H9 (cell line): Measurements from ENCODE around the gene TSPEAR. TPM values are rescaled to one million over a fixed set of nuclear protein-coding genes. Genes with fewer than 3 reads are reported as not detected.

Experiments used
- DNase-seq: peaks from one replicate; pipeline ENCODE4 v3.0.0-alpha.2; 2017
- H2AFZ ChIP-seq: one replicate; pipeline ENCODE4 v1.6.1; 2013; ENCODE audit warnings: mild to moderate bottlenecking, low read length, control low read depth, moderate library complexity
- H2AK5ac ChIP-seq: 2 replicates; pipeline ENCODE4 v1.6.1; 2013; ENCODE audit warnings: low read length, control low read depth, mixed read lengths; ENCODE audit not compliant: insufficient read length
- H2BK120ac ChIP-seq: one replicate; pipeline ENCODE4 v1.6.1; 2013; ENCODE audit warnings: low read depth, mild to moderate bottlenecking, low read length, control low read depth, inconsistent platforms; ENCODE audit not compliant: poor library complexity, severe bottlenecking
- H2BK12ac ChIP-seq: 2 replicates; pipeline ENCODE4 v1.6.1; 2013; ENCODE audit warnings: low read length, control low read depth, mixed read lengths, low read depth; ENCODE audit not compliant: insufficient read length
- H2BK15ac ChIP-seq: 2 replicates; pipeline ENCODE4 v1.6.1; 2013; ENCODE audit warnings: low read depth, low read length, control low read depth
- H2BK20ac ChIP-seq: one replicate; pipeline ENCODE4 v1.6.1; 2013; ENCODE audit warnings: low read depth, mild to moderate bottlenecking, low read length, control low read depth, inconsistent platforms; ENCODE audit not compliant: poor library complexity, severe bottlenecking
- H2BK5ac ChIP-seq: 2 replicates; pipeline ENCODE4 v1.6.1; 2013; ENCODE audit warnings: low read length, control low read depth, mixed read lengths; ENCODE audit not compliant: insufficient read length
- H3K14ac ChIP-seq: 2 replicates; pipeline ENCODE4 v1.6.1; 2013; ENCODE audit warnings: low read length, control low read depth; ENCODE audit not compliant: insufficient read depth
- H3K18ac ChIP-seq: 2 replicates; pipeline ENCODE4 v1.6.1; 2013; ENCODE audit warnings: low read depth, mild to moderate bottlenecking, mixed read lengths, low read length, control low read depth; ENCODE audit not compliant: insufficient read length
- H3K23ac ChIP-seq: 2 replicates; pipeline ENCODE4 v1.6.1; 2013; ENCODE audit warnings: low read length, control low read depth, mixed read lengths, low read depth; ENCODE audit not compliant: insufficient read length
- H3K23me2 ChIP-seq: 2 replicates; pipeline ENCODE4 v1.6.1; 2013; ENCODE audit warnings: low read depth, mild to moderate bottlenecking, mixed read lengths, low read length, control low read depth; ENCODE audit not compliant: insufficient read length, poor library complexity, severe bottlenecking
- H3K27ac ChIP-seq: 2 replicates; pipeline ENCODE4 v1.5.1; 2013; ENCODE audit warnings: low read length, control low read depth, mixed read lengths, low read depth; ENCODE audit not compliant: insufficient read length
- H3K27me3 ChIP-seq: 2 replicates; pipeline ENCODE4 v1.6.1; 2013; ENCODE audit warnings: low read length, control low read depth, inconsistent platforms; ENCODE audit not compliant: insufficient read depth
- H3K4ac ChIP-seq: 2 replicates; pipeline ENCODE4 v1.6.1; 2013; ENCODE audit warnings: low read depth, mild to moderate bottlenecking, control low read depth, inconsistent platforms, low read length, moderate library complexity
- H3K4me1 ChIP-seq: 2 replicates; pipeline ENCODE4 v1.6.1; 2013; ENCODE audit warnings: low read length, control low read depth, inconsistent platforms; ENCODE audit not compliant: insufficient read depth
- H3K4me2 ChIP-seq: 2 replicates; pipeline ENCODE4 v1.6.1; 2013; ENCODE audit warnings: low read length, control low read depth, mixed read lengths; ENCODE audit not compliant: insufficient read length, insufficient read depth
- H3K56ac ChIP-seq: 2 replicates; pipeline ENCODE4 v1.6.1; 2013; ENCODE audit warnings: low read depth, mild to moderate bottlenecking, mixed read lengths, low read length, control low read depth; ENCODE audit not compliant: insufficient read length
- H3K79me1 ChIP-seq: 2 replicates; pipeline ENCODE4 v1.6.1; 2013; ENCODE audit warnings: low read depth, mild to moderate bottlenecking, moderate library complexity, low read length, control low read depth, inconsistent platforms; ENCODE audit not compliant: insufficient read depth, poor library complexity, severe bottlenecking
- H3K79me2 ChIP-seq: 2 replicates; pipeline ENCODE4 v1.6.1; 2013; ENCODE audit warnings: low read length, control low read depth, inconsistent platforms; ENCODE audit not compliant: insufficient read depth
- H3K9ac ChIP-seq: 2 replicates; pipeline ENCODE4 v1.6.1; 2013; ENCODE audit warnings: low read length, control low read depth, mixed read lengths; ENCODE audit not compliant: insufficient read length; ENCODE audit errors: extremely low read depth
- H3K9me3 ChIP-seq: one replicate; pipeline ENCODE4 v1.6.1; 2013; ENCODE audit warnings: low read depth, low read length, inconsistent platforms; ENCODE audit not compliant: control insufficient read depth
- H3T11ph ChIP-seq: one replicate; pipeline ENCODE4 v1.6.1; 2013; ENCODE audit warnings: mild to moderate bottlenecking, low read length, control low read depth, inconsistent platforms
- H4K20me1 ChIP-seq: one replicate; pipeline ENCODE4 v1.6.1; 2013; ENCODE audit not compliant: control insufficient read depth, insufficient read length, insufficient read depth
- H4K5ac ChIP-seq: 2 replicates; pipeline ENCODE4 v1.6.1; 2013; ENCODE audit warnings: low read depth, mild to moderate bottlenecking, mixed read lengths, low read length, control low read depth; ENCODE audit not compliant: insufficient read length
- H4K8ac ChIP-seq: replicated peaks from 2 replicates; pipeline ENCODE4 v1.6.1; 2013; ENCODE audit warnings: low read length, control low read depth, mixed read lengths, low read depth; ENCODE audit not compliant: insufficient read length
- H4K91ac ChIP-seq: 2 replicates; pipeline ENCODE4 v1.6.1; 2013; ENCODE audit warnings: low read depth, mild to moderate bottlenecking, moderate library complexity, mixed read lengths, low read length, control low read depth; ENCODE audit not compliant: insufficient read length
- H3K27ac Mint-ChIP-seq, 3 experiments: 2 replicates in 2 of 3; 3 replicates in 1 of 3; pipeline ENCODE4 v1.8.0; 2020 to 2021; ENCODE audit warnings: mixed read lengths in 3 of 3, mild to moderate bottlenecking in 1 of 3, moderate library complexity in 1 of 3
- H3K27me3 Mint-ChIP-seq: 2 replicates; pipeline ENCODE4 v1.8.0; 2021; ENCODE audit warnings: low read depth, mild to moderate bottlenecking, moderate library complexity, mixed read lengths
- H3K36me3 Mint-ChIP-seq, 3 experiments: 2 replicates in 2 of 3; 3 replicates in 1 of 3; pipeline ENCODE4 v1.8.0; 2020 to 2021; ENCODE audit warnings: low read depth in 3 of 3, mixed read lengths in 3 of 3; ENCODE audit not compliant: insufficient read depth in 1 of 3
- H3K4me1 Mint-ChIP-seq, 2 experiments: 2 replicates each; pipeline ENCODE4 v1.8.0; 2020; ENCODE audit warnings: mixed read lengths in 2 of 2
- H3K4me3 Mint-ChIP-seq, 2 experiments: 2 replicates in 1 of 2; 3 replicates in 1 of 2; pipeline ENCODE4 v1.8.0; 2020 to 2021; ENCODE audit warnings: mild to moderate bottlenecking in 2 of 2, mixed read lengths in 2 of 2, moderate library complexity in 1 of 2
- H3K9me3 Mint-ChIP-seq, 2 experiments: 2 replicates in 1 of 2; 3 replicates in 1 of 2; pipeline ENCODE4 v1.8.0; 2020; ENCODE audit warnings: mild to moderate bottlenecking in 2 of 2, mixed read lengths in 2 of 2, moderate library complexity in 1 of 2
- WGBS: extraction: QIAGEN DNeasy Blood & Tissue Kit; methylation state at CpG from one replicate; pipeline ENCODE4 v1.1.7; 2013; ENCODE audit warnings: missing lambda C conversion rate, low lambda C conversion rate, mixed read lengths; ENCODE audit not compliant: insufficient read length; ENCODE audit errors: extremely low coverage; 5-methylcytosine and 5-hydroxymethylcytosine counted together
- total RNA-seq: library from RNA; stranded (reverse); gene quantifications from 2 replicates; pipeline ENCODE4 v1.2.1, GENCODE V29; 2021
- TF ChIP-seq, protein P1 (sequence below): fragments of 200-600 bp; sonication (generic); conservative IDR thresholded peaks from 3 replicates; pipeline ENCODE4 v1.8.0; 2021; ENCODE audit warnings: antibody characterized with exemption, mild to moderate bottlenecking

TSPEAR gene
- total RNA-seq, 1 experiment from 2014 or later: 1.3 TPM

- H2AFZ ChIP-seq: no peak overlapping the region
- no peaks in the 10 kb centered on the region for H3K27me3 ChIP-seq
- no peak overlapping the region for H4K91ac ChIP-seq
- H3K4me3 Mint-ChIP-seq: no peak overlapping the region
- no peak overlapping the region for H3K9ac ChIP-seq
- H4K5ac ChIP-seq: no peak overlapping the region
- H3K4ac ChIP-seq: no peak overlapping the region
- no peak overlapping the region for H3K23ac ChIP-seq
- no peak overlapping the region for H3K4me2 ChIP-seq
- WGBS: no CpG with 5 or more reads among the region's 16 CpGs
- no peak overlapping the region for H3K18ac ChIP-seq
- no peak for DNase-seq
- peaks cover 0 to 9% of the 10 kb centered on the region in 2 experiments; a peak in 1 of 4 replicates for H3K4me1 Mint-ChIP-seq
- H4K8ac ChIP-seq: no peak overlapping the region
- no peak overlapping the region for H3K27ac ChIP-seq
- H3K36me3 Mint-ChIP-seq: no peaks in the 10 kb centered on the region
- H3K23me2 ChIP-seq: no peaks in the 10 kb centered on the region
- H2BK20ac ChIP-seq: no peak overlapping the region
- no peak overlapping the region for H2BK15ac ChIP-seq
- H2BK5ac ChIP-seq: no peak overlapping the region
- no peaks in the 10 kb centered on the region for H3K79me1 ChIP-seq
- TF ChIP-seq, protein P1, sequence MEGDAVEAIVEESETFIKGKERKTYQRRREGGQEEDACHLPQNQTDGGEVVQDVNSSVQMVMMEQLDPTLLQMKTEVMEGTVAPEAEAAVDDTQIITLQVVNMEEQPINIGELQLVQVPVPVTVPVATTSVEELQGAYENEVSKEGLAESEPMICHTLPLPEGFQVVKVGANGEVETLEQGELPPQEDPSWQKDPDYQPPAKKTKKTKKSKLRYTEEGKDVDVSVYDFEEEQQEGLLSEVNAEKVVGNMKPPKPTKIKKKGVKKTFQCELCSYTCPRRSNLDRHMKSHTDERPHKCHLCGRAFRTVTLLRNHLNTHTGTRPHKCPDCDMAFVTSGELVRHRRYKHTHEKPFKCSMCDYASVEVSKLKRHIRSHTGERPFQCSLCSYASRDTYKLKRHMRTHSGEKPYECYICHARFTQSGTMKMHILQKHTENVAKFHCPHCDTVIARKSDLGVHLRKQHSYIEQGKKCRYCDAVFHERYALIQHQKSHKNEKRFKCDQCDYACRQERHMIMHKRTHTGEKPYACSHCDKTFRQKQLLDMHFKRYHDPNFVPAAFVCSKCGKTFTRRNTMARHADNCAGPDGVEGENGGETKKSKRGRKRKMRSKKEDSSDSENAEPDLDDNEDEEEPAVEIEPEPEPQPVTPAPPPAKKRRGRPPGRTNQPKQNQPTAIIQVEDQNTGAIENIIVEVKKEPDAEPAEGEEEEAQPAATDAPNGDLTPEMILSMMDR: no peak
- no peaks in the 10 kb centered on the region for H3K79me2 ChIP-seq
- H4K20me1 ChIP-seq: peaks cover 4% of the 10 kb centered on the region
- H3K27ac Mint-ChIP-seq: no peak overlapping the region
- no peak overlapping the region for H3K56ac ChIP-seq
- no peak overlapping the region for H2AK5ac ChIP-seq
- H3K9me3 ChIP-seq: no peaks in the 10 kb centered on the region
- H2BK12ac ChIP-seq: no peak overlapping the region
- H3K27me3 Mint-ChIP-seq: peaks cover 8% of the 10 kb centered on the region
- H2BK120ac ChIP-seq: no peak overlapping the region
- H3T11ph ChIP-seq: no peak overlapping the region
- no peak overlapping the region for H3K14ac ChIP-seq
- H3K4me1 ChIP-seq: no peaks in the 10 kb centered on the region
- peaks cover 5 to 9% of the 10 kb centered on the region in 2 experiments; a peak in 4 of 5 replicates for H3K9me3 Mint-ChIP-seq
Observed at GRCh38 chr21:44478124-44478800, 233.1 kb downstream of the TSPEAR start.
